Skeletal muscle tissue (tissue), 4 donors: ENCODE measurements around the gene LFNG. TPM values are rescaled to one million over a fixed set of nuclear protein-coding genes. Genes with fewer than 3 reads are reported as not detected.
A peak's percentile ranks its signal among the peaks of the same experiment; 100 is the strongest.

Source experiments
- H3K27ac ChIP-seq: one replicate; pipeline ENCODE4 v1.7.0; 2013; ENCODE audit warnings: mild to moderate bottlenecking, low read depth, low read length, inconsistent platforms
- H3K27me3 ChIP-seq, 3 donors: one replicate each; pipeline ENCODE4 v1.7.0; 2013; ENCODE audit warnings: low read length in 3 of 3; ENCODE audit not compliant: control insufficient read depth in 3 of 3, insufficient read depth in 3 of 3
- H3K36me3 ChIP-seq, 3 donors: one replicate each; pipeline ENCODE4 v1.7.0; 2013; ENCODE audit warnings: low read length in 3 of 3; ENCODE audit not compliant: control insufficient read depth in 3 of 3, insufficient read depth in 3 of 3
- H3K4me1 ChIP-seq, 3 donors: one replicate each; pipeline ENCODE4 v1.7.0; 2013; ENCODE audit warnings: low read length in 3 of 3, mild to moderate bottlenecking in 3 of 3; ENCODE audit not compliant: control insufficient read depth in 3 of 3, insufficient read depth in 3 of 3
- H3K4me3 ChIP-seq, 3 donors: one replicate each; pipeline ENCODE4 v1.7.0; 2013; ENCODE audit warnings: low read length in 3 of 3
- H3K9ac ChIP-seq, 3 donors: one replicate each; pipeline ENCODE4 v1.7.0; 2013; ENCODE audit warnings: low read length in 3 of 3, mild to moderate bottlenecking in 3 of 3, moderate library complexity in 2 of 3, low read depth in 1 of 3
- H3K9me3 ChIP-seq, 3 donors: one replicate each; pipeline ENCODE4 v1.7.0; 2013; ENCODE audit warnings: low read length in 3 of 3; ENCODE audit not compliant: control insufficient read depth in 3 of 3
- total RNA-seq: library from RNA; depleted of rRNA; stranded (reverse); fragments of >200 nt; gene quantifications from one replicate; pipeline ENCODE4 v1.2.3, GENCODE V29; 2014
- donor health status: Osteomylitis.

Gene LFNG
- total RNA-seq, 1 donor from 2014 or later = 23.0 TPM

DNA sequence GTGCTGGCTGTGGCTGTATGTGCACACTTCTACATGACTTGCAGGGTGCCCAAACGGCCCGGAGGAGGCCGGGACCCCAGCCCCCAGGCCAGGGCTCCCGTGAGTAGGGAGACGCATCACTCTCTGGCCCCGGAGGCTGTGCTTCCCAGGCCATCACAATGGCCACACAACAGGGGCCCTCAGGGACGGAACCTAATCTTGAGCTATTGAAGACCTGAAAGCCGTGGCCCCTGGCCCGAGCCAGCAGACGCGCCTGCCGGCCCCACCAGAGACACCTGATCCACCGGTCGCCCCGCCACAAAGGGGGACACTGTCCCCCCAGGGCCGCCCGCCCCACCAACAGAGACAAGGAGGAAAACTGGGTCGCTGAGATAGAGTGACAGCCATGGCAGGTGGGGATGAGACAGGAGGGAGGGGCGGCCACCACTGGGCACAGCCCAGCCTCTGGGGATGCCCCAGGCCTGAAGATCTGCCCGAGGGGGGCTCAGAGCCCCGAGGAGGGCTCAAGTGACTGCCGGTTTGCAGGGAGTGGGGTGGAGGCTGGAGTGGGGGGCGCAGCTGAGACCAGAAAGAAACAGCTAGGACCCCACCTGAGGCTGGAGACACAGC lies 10.2 kb upstream of the LFNG start:
- peak overlapping the region in 1 of 3 donors; percentile 66 for H3K9ac ChIP-seq
- no peak overlapping the region for H3K4me3 ChIP-seq
- no peaks in the 10 kb centered on the region for H3K9me3 ChIP-seq
- H3K27me3 ChIP-seq = peaks cover 8 to 36% (median 23%) of the 10 kb centered on the region in 3 donors
- H3K36me3 ChIP-seq = no peaks in the 10 kb centered on the region
- no peak overlapping the region for H3K27ac ChIP-seq
- peaks cover 31 to 49% (median 47%) of the 10 kb centered on the region in 3 donors for H3K4me1 ChIP-seq

DNA sequence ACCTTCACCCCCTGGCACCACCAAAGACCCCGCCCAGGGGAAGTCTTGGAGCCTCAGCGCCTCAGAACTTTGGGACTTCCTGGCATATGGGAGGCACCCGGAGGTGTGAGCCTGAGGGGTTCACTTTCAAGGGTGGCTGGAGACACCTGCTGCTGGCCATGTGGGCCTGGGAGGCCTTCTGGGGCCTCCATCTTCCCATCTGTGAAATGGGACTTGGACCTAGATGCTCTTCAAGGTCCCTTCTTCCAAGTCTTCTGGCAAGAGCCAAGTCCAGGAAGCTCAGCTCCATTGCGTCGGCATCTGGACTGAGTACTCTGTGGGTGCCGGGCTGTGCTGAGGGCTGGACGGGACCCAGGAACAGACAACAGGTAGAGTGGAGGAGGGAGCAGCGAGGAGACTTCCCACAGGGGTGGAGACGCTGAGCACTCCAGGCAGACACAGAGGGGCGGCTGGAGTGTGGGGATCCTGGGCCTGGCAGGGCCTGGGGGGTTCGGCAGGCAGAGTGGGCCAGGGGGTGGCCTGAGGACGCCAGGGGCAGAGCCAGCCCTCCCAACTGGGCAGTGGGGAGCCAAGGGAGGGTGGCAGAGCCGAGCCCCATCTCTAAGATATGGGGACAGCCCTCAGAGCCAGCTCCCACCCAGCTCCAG lies 9.3 kb upstream of the LFNG start:
- Histone ChIP-seq H3K27ac (no peak overlapping the region), H3K9ac (peak overlapping the region in 1 of 3 donors; percentile 8), H3K27me3 (peaks cover 8 to 36% (median 23%) of the 10 kb centered on the region in 3 donors), H3K4me3 (no peak overlapping the region), H3K36me3 (no peaks in the 10 kb centered on the region), H3K9me3 (no peaks in the 10 kb centered on the region), H3K4me1 (peaks cover 31 to 49% (median 47%) of the 10 kb centered on the region in 3 donors)

DNA sequence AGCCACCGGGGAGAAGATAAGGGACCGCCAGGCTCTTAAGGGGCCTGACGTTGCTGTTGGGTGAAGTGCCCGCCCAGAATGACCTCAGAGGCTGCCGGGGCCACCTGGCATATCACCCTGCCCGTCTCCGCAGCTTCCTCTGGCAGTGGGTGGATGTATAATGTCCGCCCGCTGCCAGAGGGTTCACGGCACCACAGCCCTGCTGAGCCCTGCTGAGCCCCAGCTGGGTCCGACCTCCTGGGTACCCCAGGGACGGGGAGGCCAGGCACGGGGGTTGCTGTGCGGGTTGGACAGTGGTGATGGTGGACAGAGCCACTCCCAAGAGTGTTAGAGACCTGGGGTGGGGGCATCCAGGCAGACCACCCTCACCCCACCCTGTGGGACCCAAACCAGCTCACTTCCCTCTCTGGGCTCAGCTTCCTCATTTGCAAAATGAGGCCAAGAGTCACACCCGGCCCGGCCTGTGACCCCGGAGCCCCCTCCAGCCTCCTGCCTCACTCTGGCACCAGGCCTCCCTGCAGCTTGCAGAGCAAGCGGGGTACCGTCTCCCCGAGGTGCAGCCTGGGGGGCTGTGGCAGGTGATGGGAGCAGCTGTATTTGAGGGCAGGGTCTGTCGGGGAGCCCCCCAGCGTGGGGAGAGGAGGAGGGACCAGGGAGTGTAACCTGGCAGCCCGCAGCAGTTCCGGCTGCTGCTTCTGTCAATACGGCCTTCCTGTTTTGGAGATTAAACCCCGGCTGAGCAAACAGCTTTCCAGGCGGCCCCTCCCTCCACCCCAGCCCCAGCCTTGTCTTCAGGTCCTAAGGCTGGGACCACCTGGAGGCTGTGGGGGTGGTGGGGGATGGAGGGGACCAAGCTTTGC lies 8.4 kb upstream of the LFNG start:
- Histone ChIP-seq H3K4me3 (no peak overlapping the region), H3K9ac (no peak overlapping the region), H3K36me3 (no peaks in the 10 kb centered on the region), H3K27ac (peak overlapping the region; percentile 7), H3K27me3 (peaks cover 8 to 36% (median 23%) of the 10 kb centered on the region in 3 donors), H3K9me3 (no peaks in the 10 kb centered on the region), H3K4me1 (peaks cover 31 to 49% (median 47%) of the 10 kb centered on the region in 3 donors)

DNA sequence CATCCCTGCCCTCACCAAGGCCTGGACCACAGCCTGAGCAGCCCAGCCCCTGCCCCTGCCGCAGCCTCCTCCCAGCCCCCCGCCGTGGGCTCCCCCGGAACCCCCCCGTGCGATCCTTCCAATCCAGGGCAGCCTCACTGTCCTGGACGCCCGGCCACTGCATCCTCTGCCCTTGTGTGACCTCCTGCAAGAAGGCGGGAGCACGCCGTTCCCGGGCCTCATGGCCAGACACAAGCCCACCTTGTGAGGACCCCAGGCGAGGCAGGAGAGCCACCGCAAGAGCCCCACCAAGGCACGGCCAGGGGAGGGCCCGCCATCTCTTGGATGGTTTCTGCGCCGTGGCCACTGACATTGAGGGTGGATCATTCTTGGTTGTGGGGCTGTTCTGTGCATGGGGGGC lies 7.8 kb upstream of the LFNG start:
- Histone ChIP-seq H3K27me3 (peaks cover 8 to 34% (median 23%) of the 10 kb centered on the region in 3 donors), H3K27ac (peak overlapping the region; percentile 7), H3K36me3 (no peaks in the 10 kb centered on the region), H3K9me3 (no peaks in the 10 kb centered on the region), H3K4me3 (no peak overlapping the region), H3K4me1 (peaks cover 31 to 49% (median 47%) of the 10 kb centered on the region in 3 donors), H3K9ac (no peak overlapping the region)

DNA sequence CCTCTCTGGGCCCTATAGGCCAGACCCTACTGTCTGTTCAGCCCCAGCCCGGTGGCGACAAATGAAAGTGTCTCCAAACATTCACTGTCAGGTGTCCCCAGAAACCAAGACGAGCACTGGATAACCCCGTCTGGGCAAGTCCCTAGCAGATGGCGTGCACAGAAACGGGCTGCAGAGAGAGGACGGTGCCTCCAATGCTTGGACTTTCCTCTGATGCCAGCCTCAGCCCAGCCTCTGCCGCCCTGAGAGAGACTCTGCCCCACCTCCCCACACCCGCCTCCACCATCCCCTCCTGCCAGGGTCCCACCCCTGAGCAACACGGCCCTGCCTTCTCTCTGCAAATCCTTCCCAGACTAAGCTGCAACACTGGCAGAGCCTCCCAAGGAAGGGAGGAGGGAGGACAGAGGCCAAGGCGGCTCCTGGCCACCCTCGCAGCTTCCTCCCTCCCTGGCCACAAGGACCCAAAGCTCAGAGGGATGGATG lies 7.4 kb upstream of the LFNG start:
- peaks cover 31 to 49% (median 48%) of the 10 kb centered on the region in 3 donors for H3K4me1 ChIP-seq
- peaks cover 8 to 34% (median 23%) of the 10 kb centered on the region in 3 donors for H3K27me3 ChIP-seq
- H3K9me3 ChIP-seq = no peaks in the 10 kb centered on the region
- H3K27ac ChIP-seq = no peak overlapping the region
- no peaks in the 10 kb centered on the region for H3K36me3 ChIP-seq
- H3K4me3 ChIP-seq = no peak overlapping the region
- no peak overlapping the region for H3K9ac ChIP-seq

DNA sequence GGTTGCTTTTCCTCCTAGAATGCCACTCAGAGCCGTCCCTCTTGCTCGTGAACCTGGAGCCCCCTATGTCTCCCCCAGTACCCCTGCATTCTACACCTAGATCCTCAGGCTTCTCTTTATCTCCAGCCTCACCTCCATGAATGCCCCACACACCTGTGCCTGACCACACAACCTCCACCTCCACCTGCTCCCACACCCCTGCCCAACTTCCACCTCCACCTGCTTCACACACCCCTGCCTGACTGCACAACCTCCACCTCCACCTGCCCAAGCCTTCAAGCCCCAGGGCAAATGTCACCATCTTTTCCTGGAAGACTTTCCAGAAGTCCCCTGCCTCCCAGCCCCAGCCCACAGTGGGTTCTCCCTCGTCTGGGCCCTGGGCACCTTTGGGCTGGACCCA lies 6.9 kb upstream of the LFNG start:
- no peak overlapping the region for H3K27ac ChIP-seq
- no peaks in the 10 kb centered on the region for H3K36me3 ChIP-seq
- H3K4me3 ChIP-seq = no peak overlapping the region
- H3K4me1 ChIP-seq = peaks cover 30 to 50% (median 44%) of the 10 kb centered on the region in 3 donors
- no peaks in the 10 kb centered on the region for H3K9me3 ChIP-seq
- peaks cover 8 to 32% (median 23%) of the 10 kb centered on the region in 3 donors for H3K27me3 ChIP-seq
- H3K9ac ChIP-seq = no peak overlapping the region

DNA sequence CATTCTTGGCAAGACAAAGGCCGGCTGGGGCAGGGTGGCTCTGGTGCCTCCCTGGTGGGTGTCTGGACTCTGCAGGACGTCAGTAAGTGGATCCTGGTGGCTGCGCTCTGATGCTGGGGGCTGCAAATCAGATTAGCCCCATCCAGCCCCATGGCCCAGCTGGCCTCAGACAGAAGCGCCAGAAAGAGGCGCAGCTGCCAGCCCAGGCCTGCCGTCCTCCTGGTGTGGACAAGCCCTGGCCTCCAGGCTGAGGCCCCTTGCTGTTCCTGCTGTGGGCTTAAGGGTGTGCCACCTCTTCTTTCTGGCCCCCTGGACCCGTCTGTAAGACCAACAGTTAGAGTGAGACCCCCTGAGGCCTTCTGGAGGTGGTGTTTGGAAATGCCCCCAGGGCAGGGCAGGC lies 5.9 kb upstream of the LFNG start:
- peaks cover 8 to 28% (median 23%) of the 10 kb centered on the region in 3 donors for H3K27me3 ChIP-seq
- H3K27ac ChIP-seq = no peak overlapping the region
- H3K9me3 ChIP-seq = no peaks in the 10 kb centered on the region
- no peaks in the 10 kb centered on the region for H3K36me3 ChIP-seq
- no peak overlapping the region for H3K9ac ChIP-seq
- peaks cover 24 to 40% (median 34%) of the 10 kb centered on the region in 3 donors for H3K4me1 ChIP-seq
- no peak overlapping the region for H3K4me3 ChIP-seq

DNA sequence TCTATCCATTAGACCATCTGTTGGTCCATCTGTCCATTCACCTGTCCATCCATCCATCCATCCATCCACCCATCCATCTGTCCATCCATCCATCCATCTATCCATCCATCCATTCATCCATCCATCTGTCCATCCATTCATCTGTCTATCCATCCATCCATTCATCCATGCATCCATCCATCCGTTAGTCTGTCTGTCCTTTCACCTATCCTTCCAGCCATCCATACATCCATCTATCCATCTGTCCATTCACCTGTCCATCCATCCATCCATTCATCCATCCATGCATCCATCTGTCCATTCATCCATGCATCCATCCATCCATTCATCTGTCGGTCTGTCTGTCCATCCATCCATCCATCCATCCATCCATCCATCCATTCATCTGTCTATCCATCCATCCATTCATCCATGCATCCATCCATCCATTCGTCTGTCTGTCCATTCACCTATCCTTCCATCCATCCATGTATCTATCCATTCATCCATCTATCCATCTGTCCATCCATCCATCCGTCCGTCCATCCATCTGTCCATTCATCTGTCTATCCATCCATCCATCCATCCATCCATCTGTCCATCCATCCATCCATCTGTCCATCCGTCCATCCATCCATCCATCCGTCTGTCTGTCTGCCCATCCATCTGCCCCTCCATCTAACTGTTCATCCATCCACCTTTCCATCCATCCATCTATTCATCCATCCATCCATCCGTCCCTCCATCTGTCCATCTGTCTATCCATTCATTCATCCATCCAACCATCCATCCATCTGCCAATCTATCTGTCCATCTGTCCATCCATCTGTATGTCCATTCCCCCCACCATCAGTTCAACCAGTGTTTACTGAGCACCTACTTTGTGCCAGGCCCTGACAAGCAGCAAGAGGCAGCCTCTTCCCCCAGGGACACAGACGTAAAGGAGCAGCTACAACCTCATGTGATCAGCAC lies 4.8 kb upstream of the LFNG start:
- no peak overlapping the region for H3K4me3 ChIP-seq
- no peak overlapping the region for H3K9ac ChIP-seq
- peaks cover 8 to 26% (median 23%) of the 10 kb centered on the region in 3 donors for H3K27me3 ChIP-seq
- H3K9me3 ChIP-seq = no peaks in the 10 kb centered on the region
- H3K36me3 ChIP-seq = no peaks in the 10 kb centered on the region
- H3K4me1 ChIP-seq = peaks cover 18 to 34% (median 28%) of the 10 kb centered on the region in 3 donors
- no peak overlapping the region for H3K27ac ChIP-seq
